Ishikawa (cell line): Measurements from ENCODE around the gene TBC1D13.

Experiments used
- CEBPB ChIP-seq: IDR thresholded peaks from 2 replicates; pipeline ENCODE4 v1.6.1; 2012
- CREB1 ChIP-seq: IDR thresholded peaks from 2 replicates; pipeline ENCODE4 v1.6.1; 2012; ENCODE audit warnings: low read depth
- EGR1 ChIP-seq: IDR thresholded peaks from 2 replicates; pipeline ENCODE4 v1.6.1; 2012
- EP300 ChIP-seq: IDR thresholded peaks from 2 replicates; pipeline ENCODE4 v1.6.1; 2012; ENCODE audit warnings: borderline replicate concordance
- FOXM1 ChIP-seq: IDR thresholded peaks from 2 replicates; pipeline ENCODE4 v1.6.1; 2012; ENCODE audit warnings: low read depth, borderline replicate concordance
- MAX ChIP-seq: IDR thresholded peaks from 2 replicates; pipeline ENCODE4 v1.6.1; 2012
- NFIC ChIP-seq: IDR thresholded peaks from 2 replicates; pipeline ENCODE4 v1.6.1; 2012
- RAD21 ChIP-seq: IDR thresholded peaks from 2 replicates; pipeline ENCODE4 v1.6.1; 2012; ENCODE audit warnings: low read depth
- REST ChIP-seq: IDR thresholded peaks from 2 replicates; pipeline ENCODE4 v1.6.1; 2012; ENCODE audit warnings: low read depth, mild to moderate bottlenecking
- TAF1 ChIP-seq: IDR thresholded peaks from 2 replicates; pipeline ENCODE4 v1.6.1; 2012; ENCODE audit warnings: low read depth, mild to moderate bottlenecking
- USF1 ChIP-seq: IDR thresholded peaks from 2 replicates; pipeline ENCODE4 v1.6.1; 2012
- YY1 ChIP-seq: IDR thresholded peaks from 2 replicates; pipeline ENCODE4 v1.6.1; 2012; ENCODE audit warnings: low read depth
- ZBTB7A ChIP-seq: IDR thresholded peaks from 2 replicates; pipeline ENCODE4 v1.6.1; 2012; ENCODE audit warnings: low read depth

GRCh38 chr9:128757602-128758001 is 29.5 kb upstream of the TBC1D13 start:
- TF ChIP-seq EGR1 (no peak), REST (no peak), TAF1 (no peak), USF1 (no peak), EP300 (no peak), RAD21 (no peak), CEBPB (no peak), MAX (no peak), YY1 (no peak), FOXM1 (no peak), NFIC (no peak), ZBTB7A (no peak), CREB1 (no peak)
